ENCODE measurements around the gene GRIK5. TPM values are rescaled to one million over a fixed set of nuclear protein-coding genes. Genes with fewer than 3 reads are reported as not detected.
"Not testable (repeated sequence)": the region's sequence is repeated elsewhere in the genome, so short reads cannot be mapped to it uniquely, and the experiment has no call there.

GRIK5 gene
- total RNA-seq, 1 donor from 2014 or later, result 0.29 TPM

DNA sequence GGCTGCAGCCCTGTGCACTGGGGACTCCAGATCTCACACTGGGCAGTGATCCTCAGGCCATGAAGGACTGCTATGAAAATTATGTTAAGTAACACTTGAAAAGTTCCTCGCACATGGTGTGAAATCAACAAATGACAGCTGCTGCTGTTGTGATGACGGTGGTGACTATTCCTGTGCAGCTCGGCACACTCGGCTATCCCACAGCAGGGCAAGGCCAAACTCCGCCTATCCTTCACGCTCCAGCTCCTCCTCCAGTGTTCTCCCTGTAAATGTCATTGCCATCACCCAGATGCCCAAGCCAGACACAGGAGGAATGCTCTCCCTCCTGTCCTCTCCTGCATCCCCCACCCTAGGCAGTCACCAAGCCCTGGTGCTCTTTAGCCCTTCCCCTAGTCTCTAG is 31.3 kb downstream of the GRIK5 start:
- Histone ChIP-seq H3K4me3 (no peak overlapping the region), H3K36me3 (no peaks in the 10 kb centered on the region), H3K27me3 (no peaks in the 10 kb centered on the region), H3K9me3 (no peaks in the 10 kb centered on the region), H3K27ac (no peak overlapping the region), H3K4me1 (no peaks in the 10 kb centered on the region)
- DNase-seq (no peak), ATAC-seq (no peak)
- intact Hi-C loops (cut with DNase I), result no loop called here
- TF ChIP-seq, protein P1, sequence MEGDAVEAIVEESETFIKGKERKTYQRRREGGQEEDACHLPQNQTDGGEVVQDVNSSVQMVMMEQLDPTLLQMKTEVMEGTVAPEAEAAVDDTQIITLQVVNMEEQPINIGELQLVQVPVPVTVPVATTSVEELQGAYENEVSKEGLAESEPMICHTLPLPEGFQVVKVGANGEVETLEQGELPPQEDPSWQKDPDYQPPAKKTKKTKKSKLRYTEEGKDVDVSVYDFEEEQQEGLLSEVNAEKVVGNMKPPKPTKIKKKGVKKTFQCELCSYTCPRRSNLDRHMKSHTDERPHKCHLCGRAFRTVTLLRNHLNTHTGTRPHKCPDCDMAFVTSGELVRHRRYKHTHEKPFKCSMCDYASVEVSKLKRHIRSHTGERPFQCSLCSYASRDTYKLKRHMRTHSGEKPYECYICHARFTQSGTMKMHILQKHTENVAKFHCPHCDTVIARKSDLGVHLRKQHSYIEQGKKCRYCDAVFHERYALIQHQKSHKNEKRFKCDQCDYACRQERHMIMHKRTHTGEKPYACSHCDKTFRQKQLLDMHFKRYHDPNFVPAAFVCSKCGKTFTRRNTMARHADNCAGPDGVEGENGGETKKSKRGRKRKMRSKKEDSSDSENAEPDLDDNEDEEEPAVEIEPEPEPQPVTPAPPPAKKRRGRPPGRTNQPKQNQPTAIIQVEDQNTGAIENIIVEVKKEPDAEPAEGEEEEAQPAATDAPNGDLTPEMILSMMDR (IDR thresholded peaks at IDR 0.05), result no peak

DNA sequence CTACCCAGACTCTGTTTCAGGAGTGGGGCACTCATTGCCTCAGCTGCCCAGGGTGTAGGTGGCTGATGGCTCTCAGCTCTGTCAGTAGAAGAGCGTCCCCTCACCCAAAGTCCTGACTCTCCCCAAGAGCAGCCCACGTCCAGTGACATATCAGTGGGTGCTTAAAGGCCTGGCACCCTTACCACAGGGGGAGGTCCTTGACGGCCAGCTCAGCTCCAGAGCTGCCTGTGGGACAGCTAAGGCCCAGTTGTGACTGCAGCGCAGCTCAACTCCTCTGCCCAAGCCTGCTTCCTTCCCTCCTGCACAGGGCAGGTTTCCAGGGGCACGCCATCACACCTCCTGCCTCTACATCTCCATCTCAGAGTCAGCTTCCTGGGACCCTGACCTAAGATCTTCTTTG is 32.4 kb downstream of the GRIK5 start:
- no peaks in the 10 kb centered on the region for H3K27me3 ChIP-seq
- intact Hi-C loops (cut with DNase I), result no loop called here
- H3K4me3 ChIP-seq, result no peak overlapping the region
- DNase-seq, result no peak
- ATAC-seq, result no peak
- H3K27ac ChIP-seq, result no peak overlapping the region
- no peaks in the 10 kb centered on the region for H3K9me3 ChIP-seq
- no peaks in the 10 kb centered on the region for H3K4me1 ChIP-seq
- H3K36me3 ChIP-seq, result no peaks in the 10 kb centered on the region
- TF ChIP-seq, protein P1 (IDR thresholded peaks at IDR 0.05), result no peak

DNA sequence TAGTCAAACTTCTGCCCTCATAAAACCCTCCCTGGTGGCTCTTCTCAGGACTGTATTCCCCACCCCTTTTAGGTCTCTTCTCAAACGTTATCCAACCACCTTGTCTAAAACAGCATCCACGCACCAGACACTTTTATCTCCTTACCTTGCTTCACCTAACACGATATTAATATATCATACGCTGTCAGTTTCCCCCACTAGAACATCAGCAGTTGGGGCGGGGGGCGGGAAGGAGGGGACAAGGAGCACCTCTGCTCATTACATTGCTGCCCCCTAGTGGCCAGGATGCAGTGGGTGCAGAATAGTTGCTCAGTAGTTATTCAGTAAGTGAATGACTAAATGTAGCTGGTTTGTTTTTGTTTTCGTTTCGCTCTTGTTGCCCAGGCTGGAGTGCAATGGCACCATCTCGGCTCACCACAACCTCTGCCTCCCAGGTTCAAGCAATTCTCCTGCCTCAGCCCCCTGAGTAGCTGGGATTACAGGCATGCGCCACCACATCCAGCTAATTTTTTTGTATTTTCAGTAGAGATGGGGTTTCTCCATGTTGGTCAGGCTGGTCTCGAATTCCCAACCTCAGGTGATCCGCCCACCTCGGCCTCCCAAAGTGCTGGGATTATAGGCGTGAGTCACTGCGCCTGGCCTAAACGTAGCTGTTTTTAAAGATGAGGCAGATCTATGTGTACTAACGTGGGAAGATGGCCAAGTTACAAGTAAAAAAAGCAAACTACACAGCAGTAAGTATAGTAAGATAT is 35.2 kb downstream of the GRIK5 start:
- peak; percentile 83 for ATAC-seq
- DNase-seq; H3K9me3 ChIP-seq; H3K36me3 ChIP-seq; H3K27me3 ChIP-seq; intact Hi-C loops (cut with DNase I); H3K4me3 ChIP-seq; H3K27ac ChIP-seq; H3K4me1 ChIP-seq: not testable (repeated sequence)
- TF ChIP-seq, protein P1 (IDR thresholded peaks at IDR 0.05), result peak; percentile 85

DNA sequence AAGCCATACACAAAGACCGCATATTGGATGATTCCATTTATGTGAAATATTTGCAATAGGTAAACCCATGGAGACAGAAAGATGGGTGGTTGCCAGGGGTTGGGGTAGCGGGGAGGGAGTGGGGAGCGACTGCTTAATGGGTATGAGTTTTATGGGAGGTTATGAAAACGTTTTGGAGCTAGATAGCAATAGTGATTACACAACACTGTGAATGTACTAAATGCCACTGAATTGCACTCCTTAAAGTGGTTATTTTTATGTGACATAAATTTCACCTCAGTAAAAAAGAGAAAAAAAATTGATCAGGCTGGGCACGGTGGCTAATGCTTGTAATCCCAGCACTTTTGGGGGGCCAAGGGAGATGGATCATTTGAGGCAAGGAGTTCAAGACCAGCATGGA is 36.6 kb downstream of the GRIK5 start:
- DNase-seq (no peak), ATAC-seq (no peak)
- intact Hi-C loops (cut with DNase I), result no loop called here
- no peaks in the 10 kb centered on the region for H3K36me3 ChIP-seq
- no peaks in the 10 kb centered on the region for H3K27me3 ChIP-seq
- H3K4me3 ChIP-seq, result no peak overlapping the region
- TF ChIP-seq, protein P1 (IDR thresholded peaks at IDR 0.05), result no peak
- H3K27ac ChIP-seq, result no peak overlapping the region
- H3K9me3 ChIP-seq, result no peaks in the 10 kb centered on the region
- H3K4me1 ChIP-seq, result no peaks in the 10 kb centered on the region

DNA sequence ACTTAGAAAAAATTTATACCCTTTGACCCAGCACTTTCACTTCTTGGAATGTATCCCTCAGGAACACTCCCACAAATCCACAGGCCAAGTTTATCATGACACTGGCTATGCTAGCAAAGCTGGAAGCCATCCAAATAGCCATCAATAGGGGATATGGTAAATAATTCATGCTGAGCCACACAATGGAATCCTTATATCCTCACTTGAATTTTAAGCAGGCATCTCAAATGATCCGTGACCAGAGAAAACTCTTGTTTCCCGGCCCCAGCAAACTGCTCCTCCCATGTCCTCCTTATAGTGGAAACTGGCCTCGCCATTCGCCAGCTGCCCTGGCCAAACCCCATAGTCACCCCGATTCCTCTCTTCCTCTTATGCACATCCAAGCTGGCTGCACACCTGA is 37.6 kb downstream of the GRIK5 start:
- Histone ChIP-seq H3K36me3 (no peaks in the 10 kb centered on the region), H3K4me3 (no peak overlapping the region), H3K27me3 (no peaks in the 10 kb centered on the region), H3K27ac (no peak overlapping the region), H3K9me3 (no peaks in the 10 kb centered on the region), H3K4me1 (no peaks in the 10 kb centered on the region)
- no peak for ATAC-seq
- intact Hi-C loops (cut with DNase I), result no loop called here
- DNase-seq, result no peak
- TF ChIP-seq, protein P1 (IDR thresholded peaks at IDR 0.05), result no peak
